Astrocyte (in vitro differentiated cells and primary cell): ENCODE measurements around the gene ACSF3.

Source experiments
- CTCF ChIP-seq: IDR thresholded peaks from 2 replicates; pipeline ENCODE4 v1.5.1; 2011; ENCODE audit warnings: low read depth, mild to moderate bottlenecking, inconsistent platforms, low read length, moderate library complexity; ENCODE audit not compliant: insufficient read depth
- EZH2 ChIP-seq: IDR thresholded peaks from 2 replicates; pipeline ENCODE4 v1.6.1; 2012; ENCODE audit warnings: mild to moderate bottlenecking, low read length, inconsistent platforms; ENCODE audit not compliant: insufficient read depth

DNA sequence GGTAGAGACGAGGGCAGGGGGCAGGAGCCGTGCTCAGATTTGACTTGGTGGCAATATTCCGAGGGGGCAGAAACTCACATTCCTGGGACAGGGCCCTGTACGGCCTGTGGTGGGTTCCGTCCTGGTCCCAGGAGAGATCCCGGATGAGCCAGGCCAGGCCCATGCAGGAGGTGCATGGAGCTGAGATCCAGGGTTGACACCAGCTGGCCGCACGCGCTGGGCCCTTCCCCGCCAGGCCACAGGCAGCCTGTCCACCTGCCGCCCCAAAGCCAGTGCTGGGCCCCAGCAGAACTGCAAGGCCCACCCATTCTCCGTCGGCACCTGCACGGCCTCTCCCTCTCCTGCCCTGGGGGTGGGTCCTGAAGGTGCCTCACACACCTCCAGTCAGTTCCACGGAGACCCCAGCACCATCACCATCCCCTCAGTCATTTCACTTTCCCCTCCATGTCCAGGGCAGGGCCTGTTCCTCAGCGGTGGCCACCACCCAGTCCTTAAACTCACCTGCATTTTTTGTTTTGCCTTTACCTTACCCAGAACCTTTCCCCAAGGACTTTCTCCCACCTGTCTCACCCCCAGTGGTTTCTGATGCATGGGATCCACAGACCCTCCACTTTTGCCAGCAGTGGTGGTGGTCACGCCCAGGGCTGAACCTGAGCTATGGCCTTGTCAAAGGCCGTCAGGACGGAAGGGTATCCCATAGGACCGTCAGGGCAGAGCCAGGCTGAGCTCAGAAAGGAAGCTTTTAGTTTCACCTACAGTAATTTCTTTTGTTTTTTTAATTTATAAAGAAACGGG is 52.8 kb downstream of the ACSF3 start:
- TF ChIP-seq CTCF (no peak), EZH2 (no peak)
